GM18858 (cell line): ENCODE data around the gene CD6.

Source experiments
- ATAC-seq: cut with Tn5 transposase; IDR thresholded peaks from one replicate; pipeline ENCODE4 v1.9.1; 2021; ENCODE audit not compliant: unreplicated experiment

CD6 gene

GRCh38 chr11:60934790-60935605 is 36.5 kb upstream of the CD6 start:
- ATAC-seq = no peak

DNA sequence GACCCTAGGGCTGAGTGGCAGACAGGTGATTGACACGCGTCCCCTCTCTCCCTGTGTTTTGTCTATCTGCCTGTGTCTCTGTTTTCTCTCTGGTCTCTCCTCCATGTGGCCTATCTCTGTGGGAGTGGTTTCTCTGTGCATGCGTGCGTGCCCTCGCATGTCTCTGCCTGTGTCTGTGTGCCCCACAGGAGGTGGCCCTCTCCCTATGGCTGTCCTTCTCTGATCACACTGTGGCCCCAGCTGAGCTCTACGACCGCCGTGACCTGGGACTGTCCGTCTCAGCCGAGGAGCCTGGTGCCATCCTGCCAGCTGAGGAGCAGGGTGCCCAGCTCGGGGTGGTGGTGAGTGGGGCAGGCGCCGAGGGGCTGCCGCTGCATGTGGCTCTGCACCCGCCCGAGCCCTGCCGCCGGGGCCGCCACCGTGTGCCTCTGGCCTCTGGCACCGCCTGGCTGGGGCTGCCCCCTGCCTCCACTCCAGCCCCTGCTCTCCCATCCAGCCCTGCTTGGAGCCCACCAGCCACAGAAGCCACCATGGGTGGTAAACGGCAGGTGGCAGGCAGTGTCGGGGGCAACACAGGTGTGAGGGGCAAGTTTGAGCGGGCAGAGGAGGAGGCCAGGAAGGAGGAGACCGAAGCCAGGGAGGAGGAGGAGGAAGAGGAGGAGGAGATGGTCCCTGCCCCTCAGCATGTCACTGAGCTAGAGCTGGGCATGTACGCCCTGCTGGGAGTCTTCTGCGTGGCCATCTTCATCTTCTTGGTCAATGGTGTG is 35.6 kb upstream of the CD6 start:
- no peak for ATAC-seq

GRCh38 chr11:60936467-60937143 is 34.9 kb upstream of the CD6 start:
- no peak for ATAC-seq

DNA sequence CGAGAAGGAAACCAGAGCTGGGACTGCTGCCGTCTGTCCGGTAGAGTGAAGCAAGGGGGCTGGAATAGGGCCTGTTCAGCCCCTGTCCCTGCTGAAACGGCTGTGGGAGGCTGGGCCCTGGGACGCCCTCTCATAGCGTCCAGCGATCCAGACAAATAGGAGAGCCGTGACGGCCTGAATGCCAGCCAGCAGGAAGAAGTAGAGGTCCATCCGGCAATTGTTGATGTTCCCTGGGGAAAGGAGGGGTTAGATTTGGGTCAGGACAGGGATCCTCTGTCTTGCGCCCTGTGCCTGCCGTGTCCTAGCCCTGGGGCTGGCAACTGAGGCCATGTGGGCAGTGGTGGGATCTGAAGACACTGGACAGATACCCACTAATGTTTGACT is 34.3 kb upstream of the CD6 start:
- no peak for ATAC-seq

- ATAC-seq = no peak
Measured at GRCh38 chr11:60937811-60938210, 33.7 kb upstream of the CD6 start.

DNA sequence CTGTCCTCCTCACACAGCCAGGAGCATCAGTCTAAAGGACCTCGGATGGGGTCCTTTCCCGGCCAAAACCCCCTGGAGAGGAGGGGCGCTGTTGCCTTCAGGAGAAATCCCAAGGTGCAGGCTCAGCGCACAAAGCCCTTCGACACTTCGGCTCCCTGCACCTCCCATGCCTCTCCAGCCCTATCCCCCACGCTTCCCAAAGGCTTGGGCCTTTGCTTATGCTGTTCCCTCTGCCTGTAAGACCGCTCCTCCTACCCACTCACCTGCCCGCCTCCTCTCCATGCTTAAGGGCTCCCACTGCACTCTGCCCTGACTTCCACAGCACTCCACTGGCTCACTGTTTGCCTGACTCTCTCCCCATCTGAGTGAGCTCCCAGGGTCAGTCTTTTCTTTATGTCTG is 33.0 kb upstream of the CD6 start:
- ATAC-seq = no peak

DNA sequence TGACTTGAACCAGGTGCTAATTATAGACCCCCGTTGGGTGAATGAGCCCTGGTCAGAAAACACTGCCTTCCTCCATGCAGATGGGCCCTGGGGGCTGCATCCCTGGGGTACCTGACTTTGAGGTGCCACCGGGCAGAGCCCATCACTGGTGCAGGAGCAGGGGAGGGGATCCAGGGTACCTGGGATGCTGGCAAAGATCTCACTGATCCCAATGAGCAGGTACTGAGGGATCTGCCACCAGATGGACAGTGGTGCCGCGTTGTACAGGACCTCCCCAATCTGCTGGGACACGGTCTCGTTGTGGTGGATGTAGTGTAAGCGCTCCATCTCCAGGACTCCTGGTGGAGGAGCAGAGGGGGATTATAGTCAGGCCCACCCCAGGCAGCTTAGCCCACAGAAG is 32.2 kb upstream of the CD6 start:
- ATAC-seq = no peak

DNA sequence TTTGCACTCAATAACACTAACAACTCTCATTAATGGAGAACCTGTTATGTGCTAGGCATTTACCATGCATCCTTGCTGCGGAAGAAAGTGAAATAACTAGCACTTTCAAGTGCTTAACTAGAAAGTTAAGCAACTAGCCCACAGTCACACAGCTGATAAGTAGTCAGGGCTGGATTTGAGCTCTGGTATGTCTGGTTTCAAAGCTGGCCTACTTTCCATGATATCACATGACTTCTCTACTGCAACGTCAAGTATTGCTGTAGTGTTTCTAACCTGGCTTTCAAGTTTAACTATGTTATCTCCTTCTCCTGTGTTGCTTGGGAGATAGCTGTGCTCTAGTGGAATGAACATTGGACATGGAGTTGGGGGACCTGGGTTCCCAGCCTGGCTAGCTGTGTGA is 31.6 kb upstream of the CD6 start:
- ATAC-seq = no peak

DNA sequence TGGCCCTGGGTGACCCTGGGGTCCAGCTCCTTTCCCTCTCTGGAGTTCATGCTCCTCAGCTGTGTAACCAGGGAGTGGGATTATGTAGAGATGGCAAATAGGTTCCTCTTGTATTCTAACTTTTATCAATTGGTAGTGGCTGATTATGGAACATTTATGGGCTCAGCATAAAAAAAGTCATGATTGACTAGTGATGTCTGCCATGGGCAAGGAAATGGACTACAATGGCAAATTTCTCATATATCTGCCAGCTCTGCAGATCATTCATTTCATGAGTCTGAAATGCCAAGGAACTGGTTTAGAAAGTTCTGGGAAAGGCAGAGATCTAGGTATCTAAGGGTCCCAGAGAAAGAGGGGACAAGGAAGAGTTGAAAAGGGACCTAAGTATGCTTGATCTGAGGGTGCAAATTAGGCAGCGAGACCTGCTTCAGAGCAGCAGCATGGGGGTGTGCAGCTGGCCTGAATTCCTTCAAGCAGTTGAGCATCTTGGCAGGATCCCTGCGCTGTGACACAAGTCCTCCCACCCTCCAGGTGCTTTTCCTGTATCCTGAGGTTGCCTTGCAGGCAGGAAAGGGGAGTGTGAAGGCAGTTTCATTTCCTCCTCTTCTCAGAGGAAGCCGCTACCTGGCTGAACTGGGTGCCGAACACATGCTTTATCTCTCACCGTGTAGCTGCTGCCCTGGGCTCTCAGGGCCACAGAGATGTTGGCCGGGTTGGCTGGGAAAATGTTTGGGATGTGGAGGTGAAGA is 29.9 kb upstream of the CD6 start:
- ATAC-seq = no peak

- no peak for ATAC-seq
Measured at GRCh38 chr11:60942219-60942618, 29.3 kb upstream of the CD6 start.

GRCh38 chr11:60942970-60943565 is 28.4 kb upstream of the CD6 start:
- ATAC-seq = no peak

- no peak for ATAC-seq
Measured at GRCh38 chr11:60944490-60945294, 26.8 kb upstream of the CD6 start.

- ATAC-seq = no peak
Measured at GRCh38 chr11:60945295-60945667, 26.2 kb upstream of the CD6 start.

GRCh38 chr11:60946601-60947264 is 24.7 kb upstream of the CD6 start:
- no peak for ATAC-seq

DNA sequence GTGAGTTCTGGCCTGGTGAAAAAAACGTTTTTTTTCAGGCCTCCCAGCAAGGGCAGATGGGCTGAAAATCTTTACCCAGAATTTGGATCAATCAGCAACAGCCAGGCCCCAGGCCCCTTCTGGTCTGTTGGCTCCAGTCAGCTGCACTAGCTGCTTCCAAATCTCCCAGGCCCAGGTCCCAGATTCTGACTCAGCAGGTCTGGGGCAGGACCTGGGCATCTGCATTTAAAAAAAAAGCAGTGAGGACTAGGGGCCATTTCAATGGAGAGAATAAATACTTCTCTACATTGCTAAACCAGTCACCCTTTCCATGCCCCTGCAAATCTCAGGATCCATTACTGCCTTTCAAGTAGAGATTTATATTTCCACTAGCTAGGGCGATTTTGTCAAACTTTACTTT is 23.8 kb upstream of the CD6 start:
- no peak for ATAC-seq

- no peak for ATAC-seq
Measured at GRCh38 chr11:60948250-60948649, 23.2 kb upstream of the CD6 start.

DNA sequence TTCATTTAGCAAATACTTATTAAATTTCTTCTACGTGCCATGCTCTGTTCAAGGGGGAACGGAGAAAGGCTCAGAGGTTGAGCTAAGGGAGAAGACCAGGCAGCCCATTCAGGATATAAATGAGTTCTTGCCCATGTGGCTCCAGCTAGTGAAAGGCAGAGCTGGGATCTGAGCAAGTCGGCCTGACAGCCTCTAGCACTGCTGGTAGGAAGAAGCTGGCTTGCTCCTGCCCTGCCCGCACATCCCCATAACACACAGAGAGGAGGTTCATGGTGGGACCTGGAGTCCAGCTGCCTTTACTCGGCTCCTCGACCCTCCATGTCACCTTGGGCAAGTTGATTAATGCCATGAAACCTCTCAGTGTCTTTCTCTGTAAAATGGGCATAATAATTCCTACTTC is 21.5 kb upstream of the CD6 start:
- no peak for ATAC-seq

DNA sequence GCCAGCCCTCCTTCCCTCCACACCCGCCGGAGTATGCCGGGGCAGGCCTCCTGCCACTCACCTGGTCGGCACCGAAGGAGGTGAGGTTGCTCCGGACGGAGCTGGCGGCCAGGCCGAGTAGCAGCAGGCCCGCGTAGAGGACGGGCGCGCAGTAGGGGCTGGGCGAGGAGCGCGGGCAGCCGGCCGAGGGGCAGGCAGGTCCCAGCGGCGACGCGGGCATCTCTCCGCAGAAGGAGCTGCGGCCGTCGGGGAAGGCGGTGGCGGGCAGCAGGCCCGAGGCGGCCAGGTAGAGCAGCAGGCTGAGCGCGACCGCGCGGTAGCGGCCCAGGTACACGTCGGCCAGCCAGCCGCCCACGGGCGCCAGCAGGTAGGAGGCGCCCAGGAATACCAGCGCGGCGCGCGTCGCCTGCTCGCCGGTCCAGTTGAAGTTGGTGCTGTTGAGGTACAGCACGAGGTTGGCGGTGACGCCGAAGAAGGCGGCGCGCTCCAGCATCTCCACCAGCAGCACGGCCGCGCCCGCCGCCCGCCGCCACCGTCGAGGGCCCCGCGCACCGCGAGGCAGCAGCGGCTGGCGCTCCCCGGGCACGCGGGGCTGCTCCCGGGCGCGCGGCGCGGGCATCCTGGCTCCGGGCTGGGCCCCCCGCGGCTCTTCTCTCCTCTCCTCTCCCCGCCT is 20.4 kb upstream of the CD6 start:
- no peak for ATAC-seq

GRCh38 chr11:60951606-60951903 is 19.9 kb upstream of the CD6 start:
- ATAC-seq = no peak
